ENCODE results near the gene AGPAT2.

The AGPAT2 gene

DNA sequence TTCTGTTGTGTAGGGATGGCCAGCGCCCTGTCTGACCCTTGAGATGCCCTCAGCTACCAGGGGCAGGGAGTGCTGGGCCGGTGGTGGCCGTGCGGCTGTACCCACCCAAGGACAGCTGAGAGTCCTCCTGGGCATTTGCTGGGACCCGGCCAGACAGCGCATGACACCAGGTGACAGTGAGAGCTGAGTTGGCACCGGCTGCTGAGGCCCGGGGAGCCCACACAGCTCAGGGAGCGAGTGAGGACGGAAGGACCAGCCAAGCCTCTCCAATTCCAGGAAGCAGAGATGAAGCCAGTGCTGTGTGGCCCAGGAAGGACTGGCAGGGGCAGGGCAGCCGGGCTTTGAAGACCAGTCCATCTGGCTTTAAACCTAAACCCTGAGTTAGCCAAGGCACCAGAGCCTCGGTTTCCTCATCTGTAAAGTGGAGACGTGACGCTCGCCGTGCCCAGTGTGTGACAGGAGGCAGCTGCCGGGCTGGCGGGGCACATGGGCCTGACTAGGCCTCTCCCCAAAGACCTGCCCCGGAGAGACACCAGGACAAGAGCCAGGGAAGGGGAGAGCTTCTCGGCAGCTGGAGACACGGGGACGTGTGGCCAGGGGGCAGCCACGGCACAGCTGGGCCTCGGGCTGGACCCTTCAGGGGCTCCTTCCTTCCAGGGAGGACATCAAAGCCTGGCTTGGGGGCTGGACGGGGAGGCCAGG, 3.0 kb upstream of the AGPAT2 start:
- Mint-ChIP-seq H3K27ac (no peak overlapping the region), H3K4me1 (ENCODE audit: low read depth) (peaks cover 1% of the 10 kb centered on the region), H3K4me3 (no peak overlapping the region), H3K9me3 (ENCODE audit: low read depth) (no peaks in the 10 kb centered on the region), H3K36me3 (no peaks in the 10 kb centered on the region), H3K27me3 (peaks cover 5% of the 10 kb centered on the region)

GRCh38 chr9:136689108-136689460, 1.8 kb upstream of the AGPAT2 start:
- H3K36me3 Mint-ChIP-seq: no peaks in the 10 kb centered on the region
- H3K9me3 Mint-ChIP-seq (ENCODE audit: low read depth): no peaks in the 10 kb centered on the region
- no peak overlapping the region for H3K27ac Mint-ChIP-seq
- no peak overlapping the region for H3K4me3 Mint-ChIP-seq
- H3K4me1 Mint-ChIP-seq (ENCODE audit: low read depth): peaks cover 1% of the 10 kb centered on the region
- peaks cover 5% of the 10 kb centered on the region for H3K27me3 Mint-ChIP-seq

- Mint-ChIP-seq H3K27me3 (peaks cover 5% of the 10 kb centered on the region), H3K36me3 (no peaks in the 10 kb centered on the region), H3K27ac (no peak overlapping the region), H3K4me3 (peak overlapping the region; percentile 52), H3K9me3 (ENCODE audit: low read depth) (no peaks in the 10 kb centered on the region), H3K4me1 (ENCODE audit: low read depth) (peaks cover 1% of the 10 kb centered on the region)
These were observed 1.2 kb upstream of the AGPAT2 start for GRCh38 chr9:136688274-136689107.

DNA sequence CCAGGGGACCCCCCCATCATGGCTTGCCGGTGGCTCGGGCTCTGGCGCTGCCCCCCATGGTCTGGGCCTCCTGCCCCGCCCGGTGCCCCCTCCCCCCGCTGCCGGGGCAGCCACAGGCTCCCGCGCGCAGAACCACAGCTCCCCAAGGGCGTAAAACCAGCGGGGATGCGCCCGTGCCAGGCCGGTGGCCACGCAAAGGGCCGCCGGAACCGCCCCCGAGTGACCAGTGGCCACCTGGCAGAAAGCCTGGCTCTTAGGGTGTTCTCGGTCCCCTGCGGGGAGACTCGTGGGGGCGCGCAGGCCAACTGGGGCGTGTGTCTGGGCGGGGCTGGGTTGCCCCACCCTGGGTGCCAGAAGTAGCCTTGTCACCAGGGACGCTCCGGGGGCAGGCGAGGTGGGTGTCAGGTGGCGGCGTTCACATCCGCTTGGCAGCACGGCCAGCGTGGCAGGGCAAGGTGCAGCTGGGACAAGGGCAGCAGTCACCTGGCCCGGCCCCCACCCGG, 515 bp upstream of the AGPAT2 start:
- Mint-ChIP-seq H3K4me3 (peak overlapping the region; percentile 52), H3K4me1 (ENCODE audit: low read depth) (peaks cover 1% of the 10 kb centered on the region), H3K27me3 (no peaks in the 10 kb centered on the region), H3K36me3 (no peaks in the 10 kb centered on the region), H3K27ac (no peak overlapping the region), H3K9me3 (ENCODE audit: low read depth) (no peaks in the 10 kb centered on the region)

DNA sequence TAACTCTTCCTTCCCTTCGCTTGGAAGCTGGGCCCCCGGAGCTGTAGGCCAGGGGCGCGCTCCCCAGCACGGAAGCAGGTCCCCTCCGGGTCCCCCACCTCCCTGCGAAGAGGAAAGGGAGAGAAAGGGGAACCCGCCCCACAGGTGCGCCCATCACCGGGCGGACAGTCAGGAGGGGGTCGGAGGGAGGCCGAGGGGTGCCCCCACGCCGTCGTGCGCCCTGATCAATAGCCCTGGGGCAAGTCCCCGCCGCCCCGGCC, 793 bp downstream of the AGPAT2 start:
- Mint-ChIP-seq H3K27ac (no peak overlapping the region), H3K9me3 (ENCODE audit: low read depth) (no peaks in the 10 kb centered on the region), H3K4me1 (ENCODE audit: low read depth) (peaks cover 1% of the 10 kb centered on the region), H3K4me3 (peak overlapping the region; percentile 81), H3K36me3 (no peaks in the 10 kb centered on the region), H3K27me3 (no peaks in the 10 kb centered on the region)

DNA sequence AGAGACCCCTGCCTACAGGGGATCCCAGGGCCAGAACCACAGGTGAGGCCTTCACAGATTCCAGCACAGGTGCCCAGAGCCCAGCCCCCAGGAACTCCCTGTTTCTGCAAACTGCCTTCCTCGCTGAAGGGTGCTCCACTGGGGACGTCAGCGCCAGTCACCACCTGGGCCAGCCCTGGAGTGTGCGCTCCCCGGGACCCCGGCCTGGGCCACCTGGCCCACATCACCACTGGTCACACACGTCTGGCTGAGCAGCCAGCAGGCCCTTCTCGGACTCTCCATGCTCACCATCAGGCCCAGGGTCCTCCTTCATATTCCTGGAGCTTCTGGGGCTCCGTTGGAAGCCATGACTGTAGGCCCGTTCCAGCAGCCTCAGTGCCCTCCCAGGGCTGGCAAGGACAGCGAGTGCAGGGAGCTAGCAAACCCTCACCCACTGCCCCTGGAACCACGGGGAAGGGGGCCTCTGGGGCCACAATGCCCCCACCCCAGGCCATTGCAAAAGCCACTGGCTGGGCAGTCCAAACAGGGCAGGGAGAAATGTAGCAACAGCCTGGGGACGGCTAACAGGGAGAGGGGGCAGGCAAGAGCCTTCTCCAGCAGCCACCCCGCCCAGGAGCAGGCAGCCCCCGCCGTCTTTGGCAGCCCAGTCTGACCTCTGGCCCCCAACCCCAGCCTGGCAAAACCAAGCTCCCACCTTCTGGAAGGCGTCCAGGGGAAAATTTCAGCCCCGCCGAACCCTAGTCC, 1.3 kb downstream of the AGPAT2 start:
- Mint-ChIP-seq H3K9me3 (ENCODE audit: low read depth) (no peaks in the 10 kb centered on the region), H3K4me1 (ENCODE audit: low read depth) (peaks cover 1% of the 10 kb centered on the region), H3K36me3 (no peaks in the 10 kb centered on the region), H3K4me3 (peak overlapping the region; percentile 81), H3K27me3 (no peaks in the 10 kb centered on the region), H3K27ac (no peak overlapping the region)

DNA sequence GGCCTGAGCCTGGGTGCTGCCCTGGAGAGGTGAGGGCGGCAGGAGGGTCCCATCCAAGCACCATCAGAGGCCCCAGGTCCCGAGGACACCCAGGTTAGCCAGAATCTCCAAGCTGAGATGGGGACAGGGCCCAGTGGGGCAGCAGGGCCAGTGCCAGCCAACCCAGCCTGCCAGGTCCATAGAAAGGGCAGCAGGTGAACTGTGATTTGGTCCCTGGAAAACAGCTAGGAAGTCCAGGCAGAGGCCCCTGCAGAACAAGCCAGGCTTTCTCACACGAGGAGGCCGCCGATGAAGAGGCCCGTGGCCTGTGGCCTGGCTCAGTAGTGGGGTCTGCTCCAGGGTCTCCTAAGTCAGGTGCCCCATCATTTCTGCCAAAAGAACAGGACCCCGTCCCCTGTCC, 2.0 kb downstream of the AGPAT2 start:
- Mint-ChIP-seq H3K4me1 (ENCODE audit: low read depth) (peaks cover 1% of the 10 kb centered on the region), H3K9me3 (ENCODE audit: low read depth) (no peaks in the 10 kb centered on the region), H3K27me3 (no peaks in the 10 kb centered on the region), H3K27ac (no peak overlapping the region), H3K4me3 (no peak overlapping the region), H3K36me3 (no peaks in the 10 kb centered on the region)

DNA sequence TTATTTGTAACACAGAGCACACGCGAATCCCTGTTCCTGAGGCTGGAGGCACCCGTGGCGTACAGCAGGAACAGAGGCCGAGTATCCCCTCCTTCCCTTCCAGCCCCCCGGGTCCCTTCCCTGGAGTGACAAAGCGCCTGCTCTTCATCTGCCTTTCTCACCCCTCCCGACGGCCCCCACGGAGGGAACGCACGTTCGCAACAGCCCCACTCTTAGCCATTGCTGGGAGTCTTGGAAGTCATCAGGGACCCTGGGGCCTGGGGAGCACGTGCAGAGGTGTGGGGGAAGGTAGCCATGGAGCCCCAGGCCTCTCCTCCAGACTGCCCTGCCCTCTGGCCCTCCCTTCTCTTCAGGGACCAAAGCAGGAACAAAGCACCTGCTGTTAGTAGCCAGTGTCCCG, 2.5 kb downstream of the AGPAT2 start:
- Mint-ChIP-seq H3K27ac (no peak overlapping the region), H3K4me3 (no peak overlapping the region), H3K36me3 (no peaks in the 10 kb centered on the region), H3K27me3 (no peaks in the 10 kb centered on the region), H3K4me1 (ENCODE audit: low read depth) (peaks cover 1% of the 10 kb centered on the region), H3K9me3 (ENCODE audit: low read depth) (no peaks in the 10 kb centered on the region)

- Mint-ChIP-seq H3K4me3 (no peak overlapping the region), H3K4me1 (ENCODE audit: low read depth) (peaks cover 1% of the 10 kb centered on the region), H3K27ac (no peak overlapping the region)
These were observed 2.9 kb downstream of the AGPAT2 start for GRCh38 chr9:136684339-136684738.

GRCh38 chr9:136683755-136684154, 3.5 kb downstream of the AGPAT2 start:
- no peaks in the 10 kb centered on the region for H3K27me3 Mint-ChIP-seq
- H3K4me3 Mint-ChIP-seq: no peak overlapping the region
- H3K9me3 Mint-ChIP-seq (ENCODE audit: low read depth): no peaks in the 10 kb centered on the region

More at GRCh38 chr9:136684339-136684738, 2.9 kb downstream of the AGPAT2 start:
- H3K27me3 Mint-ChIP-seq: no peaks in the 10 kb centered on the region
- no peaks in the 10 kb centered on the region for H3K9me3 Mint-ChIP-seq (ENCODE audit: low read depth)
- H3K36me3 Mint-ChIP-seq: no peaks in the 10 kb centered on the region

GRCh38 chr9:136683173-136683745, 4.0 kb downstream of the AGPAT2 start:
- H3K4me1 Mint-ChIP-seq (ENCODE audit: low read depth): peaks cover 1% of the 10 kb centered on the region
- H3K4me3 Mint-ChIP-seq: no peak overlapping the region
- no peak overlapping the region for H3K27ac Mint-ChIP-seq
- no peaks in the 10 kb centered on the region for H3K36me3 Mint-ChIP-seq
- H3K9me3 Mint-ChIP-seq (ENCODE audit: low read depth): no peaks in the 10 kb centered on the region
- H3K27me3 Mint-ChIP-seq: no peaks in the 10 kb centered on the region

More at GRCh38 chr9:136683755-136684154, 3.5 kb downstream of the AGPAT2 start:
- Mint-ChIP-seq H3K4me1 (ENCODE audit: low read depth) (peaks cover 1% of the 10 kb centered on the region), H3K36me3 (no peaks in the 10 kb centered on the region), H3K27ac (no peak overlapping the region)

DNA sequence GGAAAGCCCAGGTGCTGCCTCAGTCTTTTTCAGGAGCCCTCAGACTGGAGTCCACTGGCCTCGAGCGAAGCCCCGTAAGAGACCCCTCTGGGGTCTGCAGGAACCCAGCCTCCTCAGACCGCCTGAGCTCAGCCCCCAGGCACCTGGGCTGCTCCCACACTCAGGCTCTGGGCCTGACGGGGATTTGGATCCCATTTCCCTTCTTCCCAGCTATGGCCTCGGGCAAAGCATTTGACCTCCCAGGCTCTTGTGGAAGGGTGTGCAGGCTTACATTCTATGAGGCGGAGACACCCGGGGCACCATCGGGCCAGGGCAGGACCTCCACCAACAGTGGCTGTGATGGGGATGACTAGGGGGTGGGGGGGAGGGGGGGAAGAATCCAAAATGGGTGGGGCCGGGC, 4.5 kb downstream of the AGPAT2 start:
- H3K4me3 Mint-ChIP-seq: no peak overlapping the region
- H3K36me3 Mint-ChIP-seq: no peaks in the 10 kb centered on the region
- peaks cover 1% of the 10 kb centered on the region for H3K4me1 Mint-ChIP-seq (ENCODE audit: low read depth)
- H3K27ac Mint-ChIP-seq: no peak overlapping the region
- no peaks in the 10 kb centered on the region for H3K9me3 Mint-ChIP-seq (ENCODE audit: low read depth)
- no peaks in the 10 kb centered on the region for H3K27me3 Mint-ChIP-seq

DNA sequence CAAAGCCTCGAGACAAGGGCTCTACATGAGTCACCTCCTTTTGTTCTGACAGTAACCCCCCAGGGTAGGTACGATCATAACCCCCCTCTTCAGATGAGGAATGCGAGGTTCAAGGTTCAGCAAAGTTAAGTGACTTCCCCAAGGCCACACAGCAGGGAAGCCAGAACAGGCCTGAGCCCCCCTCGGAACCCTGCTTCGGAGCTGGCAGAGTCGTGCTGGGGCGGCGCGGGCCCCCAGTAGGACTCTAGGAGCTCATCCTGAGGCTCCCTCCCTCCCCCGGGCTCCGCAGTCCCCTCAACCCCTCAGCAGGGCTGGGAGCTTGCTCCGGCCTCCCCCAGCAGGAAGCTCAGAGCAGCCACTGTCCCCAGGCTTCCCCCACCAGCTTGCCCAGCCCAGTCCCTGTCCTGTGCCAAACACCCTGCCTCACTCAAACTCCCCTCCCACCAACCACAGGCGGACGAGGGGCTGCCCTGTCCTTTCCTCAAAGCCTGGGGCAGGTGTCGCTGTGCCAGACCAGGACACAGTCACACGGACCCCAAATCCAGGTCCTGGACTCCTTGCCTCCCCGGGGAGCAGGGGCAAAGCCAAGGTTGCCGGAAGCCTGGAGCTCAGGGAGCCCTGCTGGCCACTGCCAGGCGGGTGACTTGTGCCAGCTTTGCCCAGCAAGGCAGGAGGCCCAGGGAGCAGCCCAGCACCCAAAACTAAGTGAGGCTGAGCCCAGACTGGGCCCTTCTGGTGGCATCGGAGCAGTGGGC, 5.1 kb downstream of the AGPAT2 start:
- no peaks in the 10 kb centered on the region for H3K27me3 Mint-ChIP-seq
- no peak overlapping the region for H3K27ac Mint-ChIP-seq
- no peaks in the 10 kb centered on the region for H3K36me3 Mint-ChIP-seq
- no peaks in the 10 kb centered on the region for H3K9me3 Mint-ChIP-seq (ENCODE audit: low read depth)
- H3K4me3 Mint-ChIP-seq: no peak overlapping the region
- peaks cover 1% of the 10 kb centered on the region for H3K4me1 Mint-ChIP-seq (ENCODE audit: low read depth)

GRCh38 chr9:136681029-136681428, 6.2 kb downstream of the AGPAT2 start:
- H3K4me3 Mint-ChIP-seq: no peak overlapping the region
- peaks cover under 1% of the 10 kb centered on the region for H3K4me1 Mint-ChIP-seq (ENCODE audit: low read depth)
- no peaks in the 10 kb centered on the region for H3K36me3 Mint-ChIP-seq
- H3K27ac Mint-ChIP-seq: no peak overlapping the region
- no peaks in the 10 kb centered on the region for H3K27me3 Mint-ChIP-seq
- no peaks in the 10 kb centered on the region for H3K9me3 Mint-ChIP-seq (ENCODE audit: low read depth)

All from activated naive CD8-positive, alpha-beta T cell (primary cell).